Thyroid gland (tissue), 4 donors: ENCODE measurements around the gene PRRT4.

Source experiments
- CTCF ChIP-seq, 6 experiments: fragments of 200-600 bp in 3 of 6; fragments of 450-650 bp in 3 of 6; sonication (generic) in 3 of 6; IDR thresholded peaks; one replicate each; pipeline ENCODE4 v1.5.1; 2016 to 2019; ENCODE audit warnings: antibody characterized with exemption in 6 of 6, mild to moderate bottlenecking in 2 of 6, inconsistent platforms in 1 of 6, moderate library complexity in 1 of 6
- POLR2A ChIP-seq, 2 donors: fragments of 450-650 bp; IDR thresholded peaks; one replicate each; pipeline ENCODE4 v1.6.1; 2017; ENCODE audit warnings: antibody characterized with exemption in 2 of 2, mild to moderate bottlenecking in 2 of 2, moderate library complexity in 1 of 2

DNA sequence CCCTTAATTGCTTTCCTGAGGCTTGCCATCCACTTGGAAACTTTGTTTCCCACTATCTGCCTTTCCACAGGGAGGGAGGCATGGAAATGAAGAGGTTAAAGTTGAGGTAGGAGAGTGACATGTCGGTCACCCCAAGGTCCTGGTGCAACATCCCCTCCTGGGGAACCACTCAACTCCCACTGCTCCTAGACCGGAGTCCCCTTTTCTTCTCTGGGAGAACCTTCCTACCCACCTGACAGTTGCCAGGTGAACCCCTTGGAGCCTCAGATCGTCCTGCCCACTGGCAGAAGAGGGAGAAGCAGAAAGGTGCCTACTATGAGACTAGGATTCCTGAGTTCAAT lies 26.6 kb upstream of the PRRT4 start:
- no peak for TF ChIP-seq CTCF (IDR thresholded peaks at IDR 0.05)
- TF ChIP-seq POLR2A (IDR thresholded peaks at IDR 0.05): no peak
